NT2/D1 (cell line): Measurements from ENCODE around the gene SIK3.

Source experiments
- DNase-seq: peaks from one replicate; pipeline ENCODE4 v3.0.0-alpha.2; 2011; ENCODE audit warnings: low read depth, low spot score
- H3K27me3 ChIP-seq: 2 replicates; pipeline ENCODE4 v1.6.0; 2011; ENCODE audit warnings: mild to moderate bottlenecking; ENCODE audit not compliant: insufficient read length, insufficient read depth
- H3K36me3 ChIP-seq: 2 replicates; pipeline ENCODE4 v1.6.1; 2011; ENCODE audit warnings: mild to moderate bottlenecking, low read length, mixed read lengths; ENCODE audit not compliant: insufficient read depth, insufficient read length
- H3K4me1 ChIP-seq: 2 replicates; pipeline ENCODE4 v1.5.1; 2011; ENCODE audit not compliant: insufficient read depth, insufficient read length
- H3K4me3 ChIP-seq: 2 replicates; pipeline ENCODE4 v1.5.1; 2011; ENCODE audit warnings: low read depth; ENCODE audit not compliant: insufficient read length
- H3K9ac ChIP-seq: 2 replicates; pipeline ENCODE4 v1.6.0; 2011; ENCODE audit warnings: low read depth; ENCODE audit not compliant: insufficient read length
- H3K9me3 ChIP-seq: 2 replicates; pipeline ENCODE4 v1.5.1; 2011; ENCODE audit warnings: mild to moderate bottlenecking, low read length; ENCODE audit not compliant: insufficient read depth
- SUZ12 ChIP-seq: IDR thresholded peaks from 2 replicates; pipeline ENCODE4 v1.6.1; 2011; ENCODE audit not compliant: insufficient read length, insufficient read depth; ENCODE audit errors: extremely low read depth
- YY1 ChIP-seq: IDR thresholded peaks from 2 replicates; pipeline ENCODE4 v1.6.1; 2011; ENCODE audit not compliant: insufficient read length, insufficient read depth
- ZNF274 ChIP-seq: IDR thresholded peaks from 2 replicates; pipeline ENCODE4 v1.6.1; 2011; ENCODE audit warnings: mild to moderate bottlenecking, low read depth, low read length

The SIK3 gene

GRCh38 chr11:117091753-117092477 is 6.3 kb downstream of the SIK3 start:
- Histone ChIP-seq H3K27me3 (no peaks in the 10 kb centered on the region), H3K9me3 (no peaks in the 10 kb centered on the region), H3K4me3 (no peak overlapping the region), H3K36me3 (no peaks in the 10 kb centered on the region), H3K4me1 (peaks cover 6% of the 10 kb centered on the region), H3K9ac (no peak overlapping the region)
- no peak for DNase-seq
- TF ChIP-seq ZNF274 (no peak), SUZ12 (no peak), YY1 (no peak)

GRCh38 chr11:117090111-117090706 is 8.0 kb downstream of the SIK3 start:
- Histone ChIP-seq H3K27me3 (no peaks in the 10 kb centered on the region), H3K4me1 (peaks cover 3% of the 10 kb centered on the region), H3K36me3 (no peaks in the 10 kb centered on the region), H3K4me3 (no peak overlapping the region), H3K9me3 (no peaks in the 10 kb centered on the region), H3K9ac (no peak overlapping the region)
- TF ChIP-seq SUZ12 (no peak), YY1 (no peak), ZNF274 (no peak)
- no peak for DNase-seq

GRCh38 chr11:117089685-117090084 is 8.5 kb downstream of the SIK3 start:
- peaks cover 2% of the 10 kb centered on the region for H3K4me1 ChIP-seq
- TF ChIP-seq YY1 (no peak), ZNF274 (no peak), SUZ12 (no peak)
- H3K36me3 ChIP-seq, result no peaks in the 10 kb centered on the region
- no peak overlapping the region for H3K4me3 ChIP-seq
- H3K9me3 ChIP-seq, result no peaks in the 10 kb centered on the region
- no peaks in the 10 kb centered on the region for H3K27me3 ChIP-seq
- DNase-seq, result no peak
- H3K9ac ChIP-seq, result no peak overlapping the region

GRCh38 chr11:117087446-117087845 is 10.8 kb downstream of the SIK3 start:
- TF ChIP-seq ZNF274, result no peak
- TF ChIP-seq SUZ12, result no peak
- no peak for TF ChIP-seq YY1
- Histone ChIP-seq H3K27me3 (no peaks in the 10 kb centered on the region), H3K4me1 (no peaks in the 10 kb centered on the region), H3K4me3 (no peak overlapping the region), H3K36me3 (no peaks in the 10 kb centered on the region), H3K9me3 (no peaks in the 10 kb centered on the region), H3K9ac (no peak overlapping the region)
- no peak for DNase-seq

GRCh38 chr11:117084992-117085391 is 13.2 kb downstream of the SIK3 start:
- no peak for DNase-seq
- TF ChIP-seq YY1 (no peak), ZNF274 (no peak), SUZ12 (no peak)
- H3K9me3 ChIP-seq, result no peaks in the 10 kb centered on the region
- H3K36me3 ChIP-seq, result no peaks in the 10 kb centered on the region
- H3K27me3 ChIP-seq, result no peaks in the 10 kb centered on the region
- no peak overlapping the region for H3K9ac ChIP-seq
- H3K4me3 ChIP-seq, result no peak overlapping the region
- no peaks in the 10 kb centered on the region for H3K4me1 ChIP-seq

GRCh38 chr11:117083011-117083935 is 15.0 kb downstream of the SIK3 start:
- TF ChIP-seq ZNF274, result no peak
- TF ChIP-seq YY1, result no peak
- TF ChIP-seq SUZ12, result no peak
- Histone ChIP-seq H3K27me3 (no peaks in the 10 kb centered on the region), H3K36me3 (no peaks in the 10 kb centered on the region), H3K4me1 (no peaks in the 10 kb centered on the region), H3K9ac (no peak overlapping the region), H3K9me3 (no peaks in the 10 kb centered on the region), H3K4me3 (no peak overlapping the region)
- DNase-seq, result no peak

- DNase-seq, result no peak
- Histone ChIP-seq H3K4me1 (no peaks in the 10 kb centered on the region), H3K9me3 (no peaks in the 10 kb centered on the region), H3K9ac (no peak overlapping the region), H3K36me3 (no peaks in the 10 kb centered on the region), H3K4me3 (no peak overlapping the region), H3K27me3 (no peaks in the 10 kb centered on the region)
- TF ChIP-seq ZNF274, result no peak
- TF ChIP-seq YY1, result no peak
- no peak for TF ChIP-seq SUZ12
Measured at GRCh38 chr11:117081908-117082307, 16.3 kb downstream of the SIK3 start.
